GM21526 (cell line): ENCODE results near the gene CNPY4.
A peak's percentile ranks its signal among the peaks of the same experiment; 100 is the strongest.
"Not testable (repeated sequence)": the region's sequence is repeated elsewhere in the genome, so short reads cannot be mapped to it uniquely, and the experiment has no call there.

Experiments used
- ATAC-seq: cut with Tn5 transposase; IDR thresholded peaks from one replicate; pipeline ENCODE4 v1.9.1; 2021; ENCODE audit warnings: moderate library complexity; ENCODE audit not compliant: unreplicated experiment, low FRiP score

The CNPY4 gene

DNA sequence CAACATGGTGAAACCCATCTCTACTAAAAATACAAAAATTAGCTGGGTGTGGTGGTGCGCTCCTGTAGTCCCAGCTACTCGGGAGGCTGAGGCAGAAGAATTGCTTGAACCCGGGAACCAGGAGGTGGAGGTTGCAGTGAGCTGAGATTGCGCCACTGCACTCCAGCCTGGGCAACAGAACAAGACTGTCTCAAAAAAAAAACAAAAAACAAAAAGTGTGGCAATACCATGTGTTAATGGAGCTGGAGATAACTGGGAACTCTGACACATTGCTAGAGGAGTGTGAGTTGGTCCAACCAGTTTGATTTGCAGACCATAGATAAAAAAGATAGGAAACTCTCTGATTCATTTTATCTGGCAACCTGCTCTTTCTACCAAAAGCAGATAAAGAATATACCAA, 26.9 kb downstream of the CNPY4 start:
- ATAC-seq, result not testable (repeated sequence)

DNA sequence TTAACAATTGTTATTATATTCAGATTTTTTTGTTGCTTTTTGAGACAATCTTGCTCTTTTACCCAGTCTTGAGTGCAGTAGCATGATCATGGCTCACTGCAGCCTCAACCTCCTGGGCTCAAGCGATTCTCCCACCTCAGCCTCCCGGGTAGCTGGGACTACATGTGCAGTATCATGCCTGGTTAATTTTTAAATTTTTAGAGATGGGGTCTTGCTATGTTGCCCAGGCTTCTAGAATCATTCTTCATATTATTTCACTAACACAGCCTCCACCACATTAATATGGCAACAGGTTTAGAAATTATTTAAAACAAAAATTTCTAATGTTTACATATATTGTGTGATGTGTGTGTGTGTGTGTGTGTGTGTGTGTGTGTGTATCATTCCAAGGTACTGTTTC, 27.8 kb downstream of the CNPY4 start:
- no peak for ATAC-seq

DNA sequence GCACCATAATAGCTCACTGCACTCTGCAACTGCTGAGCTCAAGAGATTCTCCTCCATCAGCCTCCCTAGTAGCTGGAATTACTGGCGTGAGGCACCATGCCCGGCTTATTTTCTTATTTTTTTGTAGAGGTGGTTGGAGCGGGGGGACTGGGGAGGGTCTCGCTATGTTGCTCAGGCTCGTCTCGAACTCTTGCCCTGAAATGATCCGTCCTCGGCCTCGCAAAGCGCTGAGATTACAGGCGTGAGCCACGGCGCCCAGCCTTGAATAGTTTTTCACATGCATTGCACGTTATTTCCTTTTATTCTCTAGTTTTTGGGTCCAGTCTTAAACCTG, 28.8 kb downstream of the CNPY4 start:
- ATAC-seq, result no peak

DNA sequence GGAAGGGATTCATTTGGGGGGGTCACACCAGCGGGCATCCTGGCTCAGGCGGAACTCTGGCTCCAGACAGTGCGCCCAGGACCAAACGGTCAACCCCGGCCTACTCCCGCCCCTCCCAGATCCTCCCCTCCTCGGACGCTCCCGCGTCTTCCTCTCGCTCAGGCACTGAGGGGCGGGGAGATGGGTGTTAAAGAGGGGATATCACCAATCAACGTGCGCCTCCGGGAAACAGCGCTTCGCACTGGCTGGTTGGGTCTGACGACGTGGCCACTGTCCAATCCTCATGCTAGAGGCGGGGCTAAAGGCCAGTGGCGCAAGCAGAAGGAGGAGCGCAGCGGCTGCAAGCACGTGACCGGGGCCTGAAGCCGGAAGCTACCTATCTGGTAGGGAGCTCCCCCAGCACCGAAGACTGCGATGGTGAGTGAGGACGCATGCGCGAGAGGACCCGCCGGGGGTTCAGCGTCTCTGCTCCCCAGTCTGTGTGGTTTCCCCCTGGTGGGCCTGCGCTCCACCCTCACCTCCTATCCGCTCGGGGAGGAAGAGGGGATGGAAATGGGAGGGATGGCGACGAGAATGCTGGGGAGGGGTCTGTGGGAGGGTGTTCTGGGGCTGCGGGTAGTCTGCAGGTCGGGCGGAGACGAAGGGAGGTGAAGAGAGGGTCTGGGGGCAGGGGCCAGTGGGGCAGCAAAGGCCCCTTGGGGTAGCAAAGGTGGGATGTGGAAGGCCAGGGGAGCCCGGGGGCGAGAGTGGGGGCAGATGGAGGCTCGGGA, 29.3 kb downstream of the CNPY4 start, which contains the start of gene LAMTOR4:
Gene LAMTOR4 (plus strand): TSS at position 360 of the 770 bp plus-strand sequence. CDS start 55 bp downstream, at position 415.
- ATAC-seq, result peak; percentile 96

DNA sequence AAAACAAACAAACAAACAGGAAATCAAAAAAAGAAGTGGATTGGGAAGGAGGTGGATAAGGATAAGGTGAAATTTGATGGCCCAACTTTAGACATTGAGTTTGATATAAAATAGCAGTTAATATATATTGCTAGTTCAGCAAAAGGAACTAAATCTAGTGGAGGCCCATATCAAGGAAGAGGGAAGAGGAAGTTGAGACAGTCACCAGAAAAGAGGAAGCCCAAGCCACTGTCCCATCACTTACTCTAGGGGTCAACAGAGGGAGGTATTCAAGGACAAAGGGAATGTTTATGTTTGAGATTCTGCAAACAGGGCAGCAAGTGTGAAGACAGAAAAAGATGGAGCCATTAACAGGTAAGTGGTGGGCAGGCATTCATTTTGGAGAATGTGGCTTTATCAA, 33.0 kb downstream of the CNPY4 start:
- no peak for ATAC-seq

DNA sequence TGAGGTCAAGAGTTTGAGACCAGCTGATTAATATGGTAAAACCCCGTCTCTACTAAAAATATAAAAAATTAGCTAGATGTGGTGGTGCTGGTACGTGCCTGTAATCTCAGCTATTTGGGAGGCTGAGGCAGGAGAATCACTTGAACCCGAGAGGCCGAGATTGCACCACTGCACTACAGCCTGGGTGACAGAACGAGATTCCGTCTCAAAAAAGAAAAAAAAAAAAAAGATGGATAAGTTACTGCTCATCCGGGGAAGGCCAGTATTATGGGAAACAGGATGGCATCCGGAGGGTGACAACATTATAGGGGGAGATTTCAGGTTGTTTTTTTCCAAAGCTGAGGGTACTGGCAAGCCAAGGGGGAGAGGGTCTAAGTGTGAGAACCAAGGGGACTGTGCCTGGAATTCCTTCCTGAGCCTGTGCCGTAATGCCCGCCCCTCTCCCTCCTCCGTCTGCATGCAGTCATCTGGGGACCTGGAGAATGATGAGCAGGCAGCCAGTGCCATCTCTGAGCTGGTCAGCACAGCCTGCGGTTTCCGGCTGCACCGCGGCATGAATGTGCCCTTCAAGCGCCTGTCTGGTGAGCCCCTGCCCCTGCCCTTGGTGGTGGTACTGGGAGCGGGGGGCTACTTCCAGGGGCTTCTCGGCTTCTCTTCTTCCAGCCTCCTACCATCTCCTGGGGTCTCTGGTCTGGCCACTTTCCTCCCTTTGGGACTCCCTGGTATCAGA, 33.7 kb downstream of the CNPY4 start:
- ATAC-seq, result no peak

DNA sequence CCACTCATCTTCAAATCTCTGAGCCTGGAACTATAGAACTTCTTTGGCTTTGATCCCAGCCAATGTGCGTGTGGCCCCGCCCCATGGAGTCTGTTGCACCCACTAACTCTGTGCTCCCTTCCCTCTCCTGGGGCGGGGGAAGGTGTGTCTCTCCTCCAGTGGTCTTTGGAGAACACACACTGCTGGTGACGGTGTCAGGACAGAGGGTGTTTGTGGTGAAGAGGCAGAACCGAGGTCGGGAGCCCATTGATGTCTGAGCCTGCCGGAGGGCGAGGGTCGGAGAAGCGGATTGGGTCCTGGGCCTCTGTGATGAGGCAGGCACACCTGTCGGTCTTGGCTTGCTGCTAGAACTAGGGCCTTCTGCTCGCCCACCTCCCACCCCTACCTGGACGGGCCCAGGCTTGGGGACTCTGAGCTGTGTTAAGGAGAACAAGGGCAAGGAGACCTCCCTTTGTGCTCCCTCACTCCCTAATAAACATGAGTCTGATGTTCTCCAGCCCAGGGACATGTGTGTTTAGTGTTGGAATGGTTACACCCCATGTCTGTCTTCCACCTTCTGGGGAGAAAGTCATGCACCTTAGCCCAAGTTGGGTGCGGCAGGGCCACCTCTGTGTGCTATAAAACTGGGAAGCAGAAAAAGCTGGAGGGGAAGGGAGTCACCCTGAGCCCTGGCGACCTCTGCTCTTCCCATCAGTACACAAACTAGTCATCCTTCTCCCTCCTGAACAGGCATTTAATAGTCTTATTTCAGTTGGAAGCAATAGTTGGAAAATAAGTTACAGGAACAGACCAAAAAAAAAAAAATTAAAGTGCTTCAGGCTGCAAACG, 34.5 kb downstream of the CNPY4 start:
- ATAC-seq, result no peak

DNA sequence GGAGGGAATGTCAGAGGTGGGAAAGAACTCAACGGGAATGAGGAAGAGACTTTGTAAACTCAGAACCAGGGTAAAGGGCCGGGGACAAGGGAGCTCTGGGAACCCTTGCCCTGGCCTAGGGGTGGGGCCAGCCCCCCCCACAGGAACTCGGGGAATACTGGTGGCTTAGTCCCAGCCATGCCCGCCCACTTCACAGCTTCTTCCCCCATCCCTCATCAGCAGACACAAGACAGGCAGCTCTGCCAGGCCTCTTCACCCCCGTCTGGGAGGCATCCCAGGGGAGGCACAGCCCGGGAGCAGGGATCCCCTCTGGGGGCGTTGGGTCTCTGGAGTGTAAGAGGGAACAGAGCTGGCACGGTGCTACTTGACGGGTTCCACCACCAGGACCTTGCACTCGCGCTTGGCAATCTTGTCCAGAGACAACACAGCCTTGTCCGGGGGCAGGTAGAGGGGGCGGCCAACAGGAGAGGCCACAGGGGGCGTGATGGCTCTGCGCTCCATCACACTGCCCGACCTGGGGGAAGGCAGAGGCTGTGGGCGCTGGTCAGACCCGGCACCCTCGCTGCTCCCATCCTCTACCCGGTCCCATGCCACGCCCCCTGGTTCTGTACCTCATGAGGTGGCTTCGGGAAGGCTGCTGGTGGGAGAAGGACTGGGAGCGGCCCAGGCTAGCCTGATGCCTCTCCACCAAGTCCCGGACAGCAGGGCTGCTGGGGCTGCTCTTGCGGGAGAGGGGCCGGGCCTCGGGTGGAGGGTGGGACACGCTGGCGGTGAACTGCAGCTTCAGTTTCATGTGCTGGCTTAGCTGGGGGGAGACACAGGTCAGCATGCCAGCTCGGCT, 35.4 kb downstream of the CNPY4 start:
- no peak for ATAC-seq

DNA sequence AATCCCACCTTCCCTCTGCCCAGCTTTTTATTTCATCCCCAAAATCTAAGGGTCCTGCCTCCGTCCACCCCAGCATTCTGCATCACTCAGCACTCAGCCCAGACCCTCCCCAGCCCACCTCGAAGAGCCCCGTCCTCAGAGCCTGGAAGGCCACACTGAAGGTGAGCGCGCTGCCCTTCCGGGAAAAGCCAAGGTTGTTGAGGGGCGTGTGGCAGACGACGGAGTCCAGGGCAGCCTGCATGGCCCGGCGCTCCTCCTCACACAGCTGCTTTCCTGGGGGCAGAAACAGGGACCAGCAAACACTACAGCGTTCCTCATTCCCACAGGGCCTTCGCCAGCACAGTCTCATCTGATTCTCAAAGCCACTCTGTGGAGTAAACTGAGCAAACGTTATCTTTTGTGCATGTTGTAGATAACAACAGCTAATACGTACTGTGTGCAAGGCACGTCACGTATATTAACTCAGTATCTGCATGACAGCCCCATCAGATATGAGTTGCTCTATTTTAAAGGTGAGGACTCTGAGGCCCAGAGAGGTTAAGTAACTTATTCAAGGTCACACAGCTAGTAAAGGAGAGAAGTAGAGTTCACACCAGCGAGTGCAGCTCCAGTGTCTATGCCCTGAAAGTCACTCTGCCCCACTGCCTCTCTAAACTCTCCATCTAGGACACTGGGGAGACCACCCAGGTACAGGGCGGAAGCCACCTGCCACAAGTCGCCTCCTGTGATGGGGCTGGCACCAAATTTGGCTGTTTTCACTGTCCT, 36.3 kb downstream of the CNPY4 start:
- no peak for ATAC-seq

DNA sequence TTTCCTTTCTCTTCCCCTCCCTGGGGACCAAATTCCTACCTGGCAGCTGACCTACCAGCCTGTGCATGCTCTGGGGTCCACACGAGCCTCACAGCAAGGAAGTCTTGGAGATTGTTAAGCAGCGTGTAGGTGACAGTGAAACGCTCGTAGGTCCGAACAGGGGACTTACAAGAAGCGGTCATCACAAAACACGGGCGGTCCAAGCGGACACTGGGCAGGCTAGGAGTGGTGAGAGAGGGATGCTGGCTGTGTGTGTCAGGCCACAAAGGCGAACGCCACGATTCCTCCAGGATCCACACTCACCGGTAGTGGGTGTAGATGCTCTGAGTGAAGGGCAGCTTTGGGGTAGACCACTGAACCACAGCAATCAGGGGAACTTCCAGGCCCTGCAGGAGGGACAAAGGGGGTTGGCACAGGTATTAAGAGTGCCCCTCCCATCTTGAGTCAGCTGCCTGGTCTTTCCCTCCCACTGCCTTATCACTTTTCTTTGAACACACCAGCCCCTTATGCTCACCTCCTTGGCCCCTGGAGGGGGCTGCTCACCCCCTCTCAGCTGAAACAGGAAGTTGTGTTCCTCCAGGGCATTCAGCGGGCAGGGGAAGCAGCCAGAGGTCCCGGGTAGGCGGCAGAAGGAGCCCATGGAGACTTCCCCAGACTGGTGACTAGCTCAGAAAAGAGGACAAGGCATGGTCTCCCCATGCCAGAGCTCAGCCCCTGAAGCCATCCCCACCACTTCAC, 37.1 kb downstream of the CNPY4 start:
- no peak for ATAC-seq

DNA sequence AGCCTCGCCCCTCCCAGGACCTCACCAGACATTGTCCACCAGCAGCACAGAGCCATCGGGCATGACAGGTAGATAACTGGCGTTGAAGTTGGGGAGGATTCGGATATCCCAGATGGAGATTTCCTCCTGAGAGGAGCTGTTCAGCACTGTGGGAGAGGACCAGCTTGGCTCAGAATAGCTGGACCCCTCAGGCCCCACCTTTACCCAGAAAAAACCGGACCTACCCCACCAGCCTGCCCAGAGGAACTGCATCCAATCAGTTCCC, 37.6 kb downstream of the CNPY4 start:
- no peak for ATAC-seq

DNA sequence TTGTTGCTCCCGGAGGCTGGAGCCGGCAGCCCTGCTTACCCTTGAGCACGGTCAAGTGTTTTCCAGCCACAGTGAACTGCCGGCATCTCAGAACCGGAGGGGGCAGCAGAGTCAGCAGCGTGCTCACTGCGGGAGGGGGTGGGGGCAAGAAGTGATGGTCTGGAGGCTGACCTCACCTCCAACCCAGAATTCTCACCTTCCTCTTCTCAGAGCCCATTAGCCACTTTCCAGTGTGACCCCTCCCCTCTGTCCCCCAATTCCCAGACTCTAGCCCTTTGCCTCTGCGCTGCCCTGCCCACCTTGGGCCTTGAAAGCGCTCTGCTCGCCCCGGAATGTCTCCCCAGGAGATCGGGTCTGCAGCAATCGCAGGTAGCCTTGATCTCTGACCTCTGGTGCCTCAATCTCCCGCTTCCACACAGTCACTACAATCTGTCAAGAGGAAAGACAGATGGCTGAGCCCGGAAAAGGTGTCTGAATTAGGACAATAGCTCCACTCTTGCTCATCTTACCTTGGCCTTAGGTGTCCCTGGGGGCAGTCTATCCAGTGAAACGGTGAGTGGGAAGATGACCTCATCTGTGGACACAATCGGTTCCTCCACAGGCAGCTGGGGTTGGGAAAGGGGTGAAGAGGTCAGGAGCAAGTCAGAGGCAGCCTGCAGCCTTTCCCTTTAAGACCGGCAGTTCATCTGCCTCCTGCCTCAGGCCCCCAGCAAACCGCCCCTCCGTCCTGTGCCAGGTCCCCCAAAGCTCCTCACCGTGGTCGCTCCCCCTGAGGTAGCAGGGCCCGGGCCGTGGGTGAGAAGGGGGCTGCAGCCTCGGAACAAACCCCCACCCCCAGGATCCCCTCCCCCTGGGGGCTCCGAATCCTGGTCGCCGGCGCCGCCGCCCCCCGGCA, 38.1 kb downstream of the CNPY4 start:
- ATAC-seq, result no peak

DNA sequence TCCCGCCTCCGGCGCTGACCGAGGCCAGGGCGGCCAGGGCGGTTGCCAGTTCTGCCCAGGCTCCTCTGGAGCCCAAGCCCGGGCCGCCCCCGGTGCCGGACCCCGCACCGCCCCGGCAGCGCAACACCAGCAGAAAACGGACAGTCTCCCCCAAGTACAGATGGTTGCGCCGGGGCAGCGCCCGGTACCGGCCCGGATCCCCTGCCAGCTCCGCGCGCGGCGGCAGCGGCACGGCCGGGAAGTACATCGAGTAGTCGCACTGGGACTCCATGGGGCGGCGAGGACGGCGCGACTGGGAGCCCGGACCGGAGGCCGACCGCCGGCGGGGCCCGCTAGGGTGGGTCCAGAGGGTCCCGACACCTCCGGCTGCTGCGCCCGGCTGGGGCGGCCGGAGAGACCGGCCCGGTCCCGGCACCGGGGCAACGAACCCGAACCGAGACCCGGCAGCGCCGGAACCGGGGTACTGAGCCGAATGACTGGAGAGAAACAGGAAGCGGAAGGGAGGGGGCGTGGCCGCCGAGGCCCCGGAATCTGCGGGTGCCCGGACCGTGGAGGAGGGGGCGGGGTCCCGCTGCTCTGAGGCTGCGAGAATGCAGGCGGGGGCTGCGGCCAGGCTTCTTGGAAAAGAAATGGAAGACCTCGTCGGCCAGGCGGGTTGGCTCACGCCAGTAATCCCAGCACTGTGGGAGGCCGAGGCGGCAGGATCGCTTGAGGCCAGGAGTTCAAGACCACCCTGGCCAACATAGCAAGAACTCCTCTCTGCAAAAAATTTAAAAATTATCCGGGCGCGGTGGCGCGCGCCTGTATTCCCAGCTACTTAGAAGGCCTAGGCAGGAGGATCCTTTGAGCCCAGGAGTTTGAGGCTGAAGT, 39.0 kb downstream of the CNPY4 start, which contains the start of gene TRAPPC14:
Gene TRAPPC14 (minus strand): TSS at position 495 of the 870 bp plus-strand sequence. CDS start 224 bp downstream, at position 271.
- ATAC-seq, result no peak

DNA sequence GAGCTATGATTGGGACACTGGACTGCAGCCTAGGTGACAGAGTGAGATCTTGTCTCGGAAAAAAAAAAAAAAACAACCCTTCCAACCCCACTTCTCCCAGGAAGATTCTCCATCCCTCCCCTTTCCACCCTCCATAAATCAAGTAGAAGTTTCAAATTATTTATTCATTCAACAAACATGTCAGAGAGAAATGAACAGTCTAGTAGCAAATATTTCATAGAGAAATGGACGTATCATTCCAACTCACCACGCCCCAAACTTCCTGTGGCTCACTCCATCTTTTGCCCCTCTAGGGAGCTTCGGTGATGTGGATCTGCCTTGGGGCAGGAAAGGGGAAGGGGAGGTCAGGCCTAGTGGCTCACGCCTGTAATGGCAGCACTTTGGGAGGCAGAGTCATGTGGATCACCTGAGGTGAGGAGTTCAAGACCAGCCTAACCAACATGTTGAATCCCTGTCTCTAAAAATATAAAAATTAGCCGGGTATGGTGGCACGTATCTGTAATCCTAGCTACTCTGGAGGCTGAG, 39.7 kb downstream of the CNPY4 start:
- ATAC-seq, result no peak

DNA sequence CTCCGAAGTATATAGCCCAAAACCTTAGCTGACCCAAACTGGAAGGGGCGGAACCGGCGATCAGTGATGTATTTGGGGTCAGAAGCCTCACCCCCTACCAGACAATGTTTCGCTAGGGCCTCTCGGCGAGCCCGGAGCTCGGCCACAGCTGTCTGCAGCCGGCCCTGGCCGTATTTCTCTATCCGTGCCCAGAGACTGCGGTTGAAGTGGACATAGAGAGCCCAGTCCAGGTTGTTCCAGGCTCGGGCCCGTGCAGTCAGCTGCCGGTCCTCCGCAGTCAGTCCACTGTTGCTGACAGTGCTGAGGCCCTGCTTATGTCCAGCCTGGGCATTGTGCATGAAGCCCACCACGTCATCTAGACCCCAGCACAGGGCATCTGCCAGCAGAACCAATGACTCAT, 40.6 kb downstream of the CNPY4 start:
- no peak for ATAC-seq

DNA sequence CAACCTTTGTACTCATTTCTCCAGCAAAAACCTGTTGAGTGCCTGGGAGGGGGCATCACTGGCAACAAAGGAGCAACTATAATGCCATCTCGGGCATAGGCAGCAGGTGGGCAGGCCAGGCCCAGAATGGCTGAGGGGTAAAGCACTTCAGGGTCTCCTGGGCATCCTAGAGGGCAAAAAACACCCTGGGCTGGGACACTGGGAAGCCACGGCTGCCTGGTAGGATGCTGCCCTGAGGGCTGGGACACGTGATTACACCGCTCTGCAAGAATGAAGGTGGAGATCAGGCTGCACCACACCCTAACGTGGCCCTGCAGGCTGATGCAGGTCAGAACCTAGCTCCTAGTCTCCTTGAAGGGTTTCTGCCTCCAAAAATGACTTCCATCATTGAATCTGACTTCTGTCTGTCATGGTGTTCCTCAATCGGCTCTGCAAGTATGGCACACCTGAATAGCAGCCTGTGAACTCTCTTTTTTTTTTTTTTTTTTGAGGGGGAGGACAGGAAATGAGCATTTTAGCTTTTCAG, 43.6 kb downstream of the CNPY4 start:
- ATAC-seq, result no peak

DNA sequence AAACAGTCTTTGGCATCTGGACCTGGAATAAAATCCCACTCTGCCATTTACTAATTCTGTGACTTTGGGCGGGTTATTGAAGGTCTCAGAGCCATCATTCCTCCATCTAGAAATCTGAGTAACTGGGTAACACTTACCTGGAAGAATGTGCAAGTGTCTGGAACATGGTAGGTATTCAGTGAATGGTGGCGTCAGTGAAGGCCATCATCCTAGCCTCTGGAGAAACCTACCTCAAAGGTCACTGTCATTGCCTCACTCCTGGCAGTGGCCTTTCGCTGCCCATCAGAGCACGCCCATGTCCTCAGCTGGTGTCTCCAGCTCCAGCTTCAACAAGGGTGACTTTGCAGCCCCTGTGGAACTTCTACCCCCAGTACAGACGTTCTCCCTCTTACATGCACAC, 44.4 kb downstream of the CNPY4 start:
- no peak for ATAC-seq
